ENCODE measurements around the gene NKAIN4.

Gene NKAIN4

GRCh38 chr20:63228806-63229205, 25.5 kb downstream of the NKAIN4 start:
- TF ChIP-seq, protein P1, sequence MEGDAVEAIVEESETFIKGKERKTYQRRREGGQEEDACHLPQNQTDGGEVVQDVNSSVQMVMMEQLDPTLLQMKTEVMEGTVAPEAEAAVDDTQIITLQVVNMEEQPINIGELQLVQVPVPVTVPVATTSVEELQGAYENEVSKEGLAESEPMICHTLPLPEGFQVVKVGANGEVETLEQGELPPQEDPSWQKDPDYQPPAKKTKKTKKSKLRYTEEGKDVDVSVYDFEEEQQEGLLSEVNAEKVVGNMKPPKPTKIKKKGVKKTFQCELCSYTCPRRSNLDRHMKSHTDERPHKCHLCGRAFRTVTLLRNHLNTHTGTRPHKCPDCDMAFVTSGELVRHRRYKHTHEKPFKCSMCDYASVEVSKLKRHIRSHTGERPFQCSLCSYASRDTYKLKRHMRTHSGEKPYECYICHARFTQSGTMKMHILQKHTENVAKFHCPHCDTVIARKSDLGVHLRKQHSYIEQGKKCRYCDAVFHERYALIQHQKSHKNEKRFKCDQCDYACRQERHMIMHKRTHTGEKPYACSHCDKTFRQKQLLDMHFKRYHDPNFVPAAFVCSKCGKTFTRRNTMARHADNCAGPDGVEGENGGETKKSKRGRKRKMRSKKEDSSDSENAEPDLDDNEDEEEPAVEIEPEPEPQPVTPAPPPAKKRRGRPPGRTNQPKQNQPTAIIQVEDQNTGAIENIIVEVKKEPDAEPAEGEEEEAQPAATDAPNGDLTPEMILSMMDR (IDR thresholded peaks at IDR 0.05; ENCODE audit: low read depth, low read length, poor library complexity, severe bottlenecking) = no peak
- TF ChIP-seq EZH2phosphoT487 (IDR thresholded peaks at IDR 0.05; ENCODE audit: borderline replicate concordance, low read length) = no peak
- no peak overlapping the region for H3K4me2 ChIP-seq (ENCODE audit: low read length)
- no peaks in the 10 kb centered on the region for H3F3A ChIP-seq (ENCODE audit: control insufficient read depth, insufficient read depth)
- no peaks in the 10 kb centered on the region for H3K9me3 ChIP-seq (ENCODE audit: control insufficient read depth, insufficient read depth, low read length)
- H3K27me3 ChIP-seq (ENCODE audit: control insufficient read depth, low read length) = peaks cover 29% of the 10 kb centered on the region
- H4K20me1 ChIP-seq (ENCODE audit: control insufficient read depth, insufficient read depth, low read depth, low read length) = no peaks in the 10 kb centered on the region
- no peaks in the 10 kb centered on the region for H3K79me2 ChIP-seq (ENCODE audit: control insufficient read depth, low read length)
- H3K4me3 ChIP-seq (ENCODE audit: low read length) = no peak overlapping the region
- no peak overlapping the region for H3K27ac ChIP-seq (ENCODE audit: low read depth, low read length)
- no peaks in the 10 kb centered on the region for H3K4me1 ChIP-seq (ENCODE audit: control insufficient read depth, low read length)
- H3K36me3 ChIP-seq (ENCODE audit: control insufficient read depth, low read length) = no peaks in the 10 kb centered on the region
- H3K9me2 ChIP-seq (replicated peaks; ENCODE audit: control insufficient read depth, low read length) = no peaks in the 10 kb centered on the region

DNA sequence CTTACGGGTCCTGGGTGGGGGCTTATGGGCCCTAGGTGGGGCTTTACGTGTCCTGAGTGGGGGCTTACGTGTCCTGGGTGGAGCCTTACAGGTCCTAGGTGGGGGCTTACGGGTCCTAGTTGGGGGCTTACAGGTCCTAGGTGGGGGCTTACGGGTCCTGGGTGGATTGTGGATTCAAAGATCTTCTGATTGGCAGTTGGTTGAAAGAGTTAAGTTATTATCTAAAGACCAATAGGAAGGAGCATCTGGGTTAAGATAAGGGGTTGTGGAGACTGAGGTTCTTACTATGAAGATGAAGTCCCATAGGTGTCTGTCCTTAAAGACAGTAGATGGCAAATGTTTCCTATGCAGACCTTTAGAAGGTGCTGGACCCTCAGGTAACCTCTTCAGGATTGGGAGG, 27.0 kb downstream of the NKAIN4 start:
- Histone ChIP-seq H3K4me2 (ENCODE audit: low read length) (no peak overlapping the region), H3F3A (ENCODE audit: control insufficient read depth, insufficient read depth) (no peaks in the 10 kb centered on the region), H3K36me3 (ENCODE audit: control insufficient read depth, low read length) (no peaks in the 10 kb centered on the region), H3K4me1 (ENCODE audit: control insufficient read depth, low read length) (no peaks in the 10 kb centered on the region), H3K9me2 (replicated peaks; ENCODE audit: control insufficient read depth, low read length) (no peaks in the 10 kb centered on the region), H3K27ac (ENCODE audit: low read depth, low read length) (no peak overlapping the region), H3K27me3 (ENCODE audit: control insufficient read depth, low read length) (peaks cover 20% of the 10 kb centered on the region), H3K9me3 (ENCODE audit: control insufficient read depth, insufficient read depth, low read length) (no peaks in the 10 kb centered on the region), H4K20me1 (ENCODE audit: control insufficient read depth, insufficient read depth, low read depth, low read length) (no peaks in the 10 kb centered on the region), H3K4me3 (ENCODE audit: low read length) (no peak overlapping the region), H3K79me2 (ENCODE audit: control insufficient read depth, low read length) (no peaks in the 10 kb centered on the region)
- TF ChIP-seq EZH2phosphoT487 (IDR thresholded peaks at IDR 0.05; ENCODE audit: borderline replicate concordance, low read length) = no peak
- TF ChIP-seq, protein P1 (IDR thresholded peaks at IDR 0.05; ENCODE audit: low read depth, low read length, poor library complexity, severe bottlenecking) = no peak

DNA sequence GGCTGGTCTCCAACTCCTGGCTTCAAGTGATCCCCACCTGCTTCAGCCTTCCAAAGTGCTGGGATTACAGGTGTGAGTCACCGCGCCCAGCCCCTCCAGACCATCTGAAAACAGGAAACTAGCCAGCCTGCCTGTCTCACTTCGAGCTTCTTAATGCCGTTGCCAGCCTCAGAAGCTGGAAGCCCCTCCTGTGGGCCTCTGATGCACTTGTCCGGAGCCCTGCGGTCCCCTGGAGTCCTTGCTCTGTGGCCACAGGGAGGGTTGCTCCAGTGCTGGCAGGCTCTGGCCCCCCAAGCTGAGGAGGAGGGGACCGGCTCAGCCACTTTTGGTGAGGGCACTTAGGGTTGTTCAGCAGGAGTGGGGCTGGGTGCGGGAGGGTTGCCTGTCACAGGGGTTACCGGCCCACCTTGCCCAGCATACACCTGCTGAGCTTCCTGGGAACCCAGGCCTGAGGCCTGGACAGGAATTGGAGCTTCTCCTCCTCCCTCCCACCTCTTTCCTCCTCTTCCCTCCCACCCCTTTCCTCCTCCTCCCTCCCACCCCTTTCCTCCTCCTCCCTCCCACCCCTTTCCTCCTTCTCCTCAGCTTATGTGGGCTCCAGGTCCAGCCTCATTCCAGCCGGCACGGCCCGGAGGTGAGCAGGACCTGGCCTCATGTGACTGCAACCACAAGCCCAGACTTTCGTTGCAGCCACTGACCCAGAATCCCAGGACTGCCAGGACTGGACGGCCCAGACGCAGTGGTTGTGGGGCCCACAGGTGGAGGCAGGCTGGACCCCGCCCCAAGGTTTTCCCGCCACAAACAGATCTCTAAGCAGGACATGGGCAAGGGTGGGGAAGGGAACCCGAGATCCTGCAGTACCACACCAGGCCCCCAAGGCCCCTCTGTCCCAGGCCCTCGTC, 28.0 kb downstream of the NKAIN4 start:
- Histone ChIP-seq H4K20me1 (ENCODE audit: control insufficient read depth, insufficient read depth, low read depth, low read length) (no peaks in the 10 kb centered on the region), H3K36me3 (ENCODE audit: control insufficient read depth, low read length) (no peaks in the 10 kb centered on the region), H3F3A (ENCODE audit: control insufficient read depth, insufficient read depth) (no peaks in the 10 kb centered on the region), H3K4me2 (ENCODE audit: low read length) (no peak overlapping the region), H3K9me2 (replicated peaks; ENCODE audit: control insufficient read depth, low read length) (no peaks in the 10 kb centered on the region), H3K27me3 (ENCODE audit: control insufficient read depth, low read length) (peaks cover 12% of the 10 kb centered on the region), H3K4me1 (ENCODE audit: control insufficient read depth, low read length) (no peaks in the 10 kb centered on the region), H3K9me3 (ENCODE audit: control insufficient read depth, insufficient read depth, low read length) (no peaks in the 10 kb centered on the region), H3K79me2 (ENCODE audit: control insufficient read depth, low read length) (no peaks in the 10 kb centered on the region), H3K27ac (ENCODE audit: low read depth, low read length) (no peak overlapping the region), H3K4me3 (ENCODE audit: low read length) (no peak overlapping the region)
- TF ChIP-seq, protein P1 (IDR thresholded peaks at IDR 0.05; ENCODE audit: low read depth, low read length, poor library complexity, severe bottlenecking) = no peak
- no peak for TF ChIP-seq EZH2phosphoT487 (IDR thresholded peaks at IDR 0.05; ENCODE audit: borderline replicate concordance, low read length)

Measured in DOHH2 (cell line).